ENCODE data around the gene ERC1.

ERC1 gene

GRCh38 chr12:1272142-1272541 lies 281.1 kb downstream of the ERC1 start:
- Histone ChIP-seq H3K27me3 (ENCODE audit: insufficient read depth, low read depth) (no peaks in the 10 kb centered on the region), H4K20me1 (ENCODE audit: insufficient read depth) (no peaks in the 10 kb centered on the region), H3K9ac (no peak overlapping the region), H3K79me2 (ENCODE audit: insufficient read depth, low read depth) (no peaks in the 10 kb centered on the region), H3K4me1 (ENCODE audit: low read depth, poor library complexity, severe bottlenecking) (peaks cover 10% of the 10 kb centered on the region), H3K4me3 (IDR thresholded peaks at IDR 0.05; ENCODE audit: insufficient read depth, low read depth, low read length) (no peak overlapping the region), H3K36me3 (ENCODE audit: insufficient read depth) (no peaks in the 10 kb centered on the region), H2AFZ (ENCODE audit: low read depth) (no peak overlapping the region), H3K27ac (no peak overlapping the region), H3K4me2 (no peak overlapping the region)
- TF ChIP-seq CTCF (conservative IDR thresholded peaks at IDR 0.05; ENCODE audit: low read depth, low read length): no peak

- H3K4me2 ChIP-seq: no peak overlapping the region
- H2AFZ ChIP-seq (ENCODE audit: low read depth): no peak overlapping the region
- H4K20me1 ChIP-seq (ENCODE audit: insufficient read depth): no peaks in the 10 kb centered on the region
- TF ChIP-seq CTCF (conservative IDR thresholded peaks at IDR 0.05; ENCODE audit: low read depth, low read length): no peak
- no peak overlapping the region for H3K9ac ChIP-seq
- no peak overlapping the region for H3K27ac ChIP-seq
- H3K4me1 ChIP-seq (ENCODE audit: low read depth, poor library complexity, severe bottlenecking): peaks cover 8% of the 10 kb centered on the region
- H3K4me3 ChIP-seq (IDR thresholded peaks at IDR 0.05; ENCODE audit: insufficient read depth, low read depth, low read length): no peak overlapping the region
- H3K36me3 ChIP-seq (ENCODE audit: insufficient read depth): no peaks in the 10 kb centered on the region
- H3K79me2 ChIP-seq (ENCODE audit: insufficient read depth, low read depth): no peaks in the 10 kb centered on the region
- H3K27me3 ChIP-seq (ENCODE audit: insufficient read depth, low read depth): no peaks in the 10 kb centered on the region
Measured at GRCh38 chr12:1273051-1273450, 282.0 kb downstream of the ERC1 start.

- H4K20me1 ChIP-seq (ENCODE audit: insufficient read depth): no peaks in the 10 kb centered on the region
- H2AFZ ChIP-seq (ENCODE audit: low read depth): no peak overlapping the region
- no peaks in the 10 kb centered on the region for H3K36me3 ChIP-seq (ENCODE audit: insufficient read depth)
- no peak overlapping the region for H3K9ac ChIP-seq
- no peak overlapping the region for H3K4me3 ChIP-seq (IDR thresholded peaks at IDR 0.05; ENCODE audit: insufficient read depth, low read depth, low read length)
- H3K4me2 ChIP-seq: no peak overlapping the region
- no peak for TF ChIP-seq CTCF (conservative IDR thresholded peaks at IDR 0.05; ENCODE audit: low read depth, low read length)
- no peaks in the 10 kb centered on the region for H3K27me3 ChIP-seq (ENCODE audit: insufficient read depth, low read depth)
- no peaks in the 10 kb centered on the region for H3K79me2 ChIP-seq (ENCODE audit: insufficient read depth, low read depth)
- H3K4me1 ChIP-seq (ENCODE audit: low read depth, poor library complexity, severe bottlenecking): no peaks in the 10 kb centered on the region
- no peak overlapping the region for H3K27ac ChIP-seq
Measured at GRCh38 chr12:1277905-1278304, 286.9 kb downstream of the ERC1 start.

GRCh38 chr12:1279050-1279449 lies 288.0 kb downstream of the ERC1 start:
- Histone ChIP-seq H4K20me1 (ENCODE audit: insufficient read depth) (no peaks in the 10 kb centered on the region), H3K27ac (no peak overlapping the region), H3K4me2 (no peak overlapping the region), H3K4me1 (ENCODE audit: low read depth, poor library complexity, severe bottlenecking) (no peaks in the 10 kb centered on the region), H3K79me2 (ENCODE audit: insufficient read depth, low read depth) (no peaks in the 10 kb centered on the region), H3K4me3 (IDR thresholded peaks at IDR 0.05; ENCODE audit: insufficient read depth, low read depth, low read length) (no peak overlapping the region), H3K36me3 (ENCODE audit: insufficient read depth) (no peaks in the 10 kb centered on the region), H3K27me3 (ENCODE audit: insufficient read depth, low read depth) (no peaks in the 10 kb centered on the region), H3K9ac (no peak overlapping the region), H2AFZ (ENCODE audit: low read depth) (no peak overlapping the region)
- TF ChIP-seq CTCF (conservative IDR thresholded peaks at IDR 0.05; ENCODE audit: low read depth, low read length): no peak

- no peaks in the 10 kb centered on the region for H4K20me1 ChIP-seq (ENCODE audit: insufficient read depth)
- H3K9ac ChIP-seq: no peak overlapping the region
- no peak overlapping the region for H3K4me3 ChIP-seq (IDR thresholded peaks at IDR 0.05; ENCODE audit: insufficient read depth, low read depth, low read length)
- H3K79me2 ChIP-seq (ENCODE audit: insufficient read depth, low read depth): no peaks in the 10 kb centered on the region
- no peaks in the 10 kb centered on the region for H3K27me3 ChIP-seq (ENCODE audit: insufficient read depth, low read depth)
- no peaks in the 10 kb centered on the region for H3K36me3 ChIP-seq (ENCODE audit: insufficient read depth)
- no peak for TF ChIP-seq CTCF (conservative IDR thresholded peaks at IDR 0.05; ENCODE audit: low read depth, low read length)
- H3K27ac ChIP-seq: no peak overlapping the region
- H3K4me1 ChIP-seq (ENCODE audit: low read depth, poor library complexity, severe bottlenecking): no peaks in the 10 kb centered on the region
- H2AFZ ChIP-seq (ENCODE audit: low read depth): no peak overlapping the region
- H3K4me2 ChIP-seq: no peak overlapping the region
Measured at GRCh38 chr12:1280059-1280458, 289.0 kb downstream of the ERC1 start.
